ENCODE data around the gene KRT39. TPM values are rescaled to one million over a fixed set of nuclear protein-coding genes. Genes with fewer than 3 reads are reported as not detected.

The KRT39 gene
- total RNA-seq, 1 experiment from 2014 or later, result not detected

GRCh38 chr17:40978575-40979151 lies 11.9 kb upstream of the KRT39 start:
- Histone ChIP-seq H3K27ac (ENCODE audit: low read depth, low read length, poor library complexity, severe bottlenecking) (no peak overlapping the region), H3K4me3 (ENCODE audit: low read depth, low read length, poor library complexity, severe bottlenecking) (no peak overlapping the region), H3K27me3 (replicated peaks; ENCODE audit: insufficient read depth, low read depth, low read length, poor library complexity) (no peaks in the 10 kb centered on the region), H3K4me1 (ENCODE audit: insufficient read depth, low read length, poor library complexity, severe bottlenecking) (no peaks in the 10 kb centered on the region), H3K9me3 (ENCODE audit: low read depth, low read length, poor library complexity, severe bottlenecking) (no peaks in the 10 kb centered on the region), H3K36me3 (ENCODE audit: insufficient read depth, low read length, poor library complexity, severe bottlenecking) (no peaks in the 10 kb centered on the region)
- intact Hi-C loops (cut with micrococcal nuclease; ENCODE audit: unreplicated experiment), result no loop called here
- no peak for TF ChIP-seq EZH2 (IDR thresholded peaks at IDR 0.05; ENCODE audit: borderline replicate concordance, low read depth, low read length, poor library complexity, severe bottlenecking)
- TF ChIP-seq, protein P1, sequence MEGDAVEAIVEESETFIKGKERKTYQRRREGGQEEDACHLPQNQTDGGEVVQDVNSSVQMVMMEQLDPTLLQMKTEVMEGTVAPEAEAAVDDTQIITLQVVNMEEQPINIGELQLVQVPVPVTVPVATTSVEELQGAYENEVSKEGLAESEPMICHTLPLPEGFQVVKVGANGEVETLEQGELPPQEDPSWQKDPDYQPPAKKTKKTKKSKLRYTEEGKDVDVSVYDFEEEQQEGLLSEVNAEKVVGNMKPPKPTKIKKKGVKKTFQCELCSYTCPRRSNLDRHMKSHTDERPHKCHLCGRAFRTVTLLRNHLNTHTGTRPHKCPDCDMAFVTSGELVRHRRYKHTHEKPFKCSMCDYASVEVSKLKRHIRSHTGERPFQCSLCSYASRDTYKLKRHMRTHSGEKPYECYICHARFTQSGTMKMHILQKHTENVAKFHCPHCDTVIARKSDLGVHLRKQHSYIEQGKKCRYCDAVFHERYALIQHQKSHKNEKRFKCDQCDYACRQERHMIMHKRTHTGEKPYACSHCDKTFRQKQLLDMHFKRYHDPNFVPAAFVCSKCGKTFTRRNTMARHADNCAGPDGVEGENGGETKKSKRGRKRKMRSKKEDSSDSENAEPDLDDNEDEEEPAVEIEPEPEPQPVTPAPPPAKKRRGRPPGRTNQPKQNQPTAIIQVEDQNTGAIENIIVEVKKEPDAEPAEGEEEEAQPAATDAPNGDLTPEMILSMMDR (conservative IDR thresholded peaks at IDR 0.05; ENCODE audit: low read depth, low read length), result no peak
- DNase-seq (ENCODE audit: low spot score), result no peak
- ChIA-PET CTCF (no interaction called here), POLR2A (ENCODE audit: low non-redundant PET) (no interaction called here)
- no TSS peak for BruUV-seq (replicated peaks)

DNA sequence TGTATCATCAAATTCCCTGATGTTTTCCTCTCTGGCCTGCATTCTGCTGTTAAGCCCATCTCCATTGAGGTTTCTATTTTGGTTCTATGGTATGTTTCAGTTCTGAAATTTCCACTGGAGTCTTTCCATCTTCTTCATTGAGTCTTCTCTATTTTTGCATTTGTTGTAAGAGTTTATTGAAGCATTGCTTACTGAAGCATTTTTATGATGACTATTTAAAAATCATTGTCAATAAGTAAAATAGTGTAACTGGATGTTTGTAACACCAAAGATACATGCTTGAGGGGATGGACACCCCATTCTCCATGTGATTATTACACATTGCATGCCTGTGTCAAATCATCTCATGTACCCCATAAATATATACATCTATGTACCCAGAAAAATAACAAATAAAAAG lies 8.8 kb upstream of the KRT39 start:
- intact Hi-C loops (cut with micrococcal nuclease; ENCODE audit: unreplicated experiment), result no loop called here
- Histone ChIP-seq H3K4me1 (ENCODE audit: insufficient read depth, low read length, poor library complexity, severe bottlenecking) (no peaks in the 10 kb centered on the region), H3K36me3 (ENCODE audit: insufficient read depth, low read length, poor library complexity, severe bottlenecking) (no peaks in the 10 kb centered on the region), H3K4me3 (ENCODE audit: low read depth, low read length, poor library complexity, severe bottlenecking) (no peak overlapping the region), H3K27ac (ENCODE audit: low read depth, low read length, poor library complexity, severe bottlenecking) (no peak overlapping the region), H3K27me3 (replicated peaks; ENCODE audit: insufficient read depth, low read depth, low read length, poor library complexity) (no peaks in the 10 kb centered on the region), H3K9me3 (ENCODE audit: low read depth, low read length, poor library complexity, severe bottlenecking) (no peaks in the 10 kb centered on the region)
- BruUV-seq (replicated peaks), result no TSS peak
- ChIA-PET POLR2A (ENCODE audit: low non-redundant PET) (no interaction called here), CTCF (no interaction called here)
- no peak for DNase-seq (ENCODE audit: low spot score)
- no peak for TF ChIP-seq EZH2 (IDR thresholded peaks at IDR 0.05; ENCODE audit: borderline replicate concordance, low read depth, low read length, poor library complexity, severe bottlenecking)
- TF ChIP-seq, protein P1 (conservative IDR thresholded peaks at IDR 0.05; ENCODE audit: low read depth, low read length), result no peak

GRCh38 chr17:40974366-40974765 lies 7.6 kb upstream of the KRT39 start:
- no peak for TF ChIP-seq EZH2 (IDR thresholded peaks at IDR 0.05; ENCODE audit: borderline replicate concordance, low read depth, low read length, poor library complexity, severe bottlenecking)
- TF ChIP-seq, protein P1 (conservative IDR thresholded peaks at IDR 0.05; ENCODE audit: low read depth, low read length), result no peak

More at GRCh38 chr17:40974366-40974765, 7.6 kb upstream of the KRT39 start:
- Histone ChIP-seq H3K27ac (ENCODE audit: low read depth, low read length, poor library complexity, severe bottlenecking) (no peak overlapping the region), H3K27me3 (replicated peaks; ENCODE audit: insufficient read depth, low read depth, low read length, poor library complexity) (no peaks in the 10 kb centered on the region), H3K9me3 (ENCODE audit: low read depth, low read length, poor library complexity, severe bottlenecking) (no peaks in the 10 kb centered on the region), H3K36me3 (ENCODE audit: insufficient read depth, low read length, poor library complexity, severe bottlenecking) (no peaks in the 10 kb centered on the region), H3K4me1 (ENCODE audit: insufficient read depth, low read length, poor library complexity, severe bottlenecking) (no peaks in the 10 kb centered on the region), H3K4me3 (ENCODE audit: low read depth, low read length, poor library complexity, severe bottlenecking) (no peak overlapping the region)
- no TSS peak for BruUV-seq (replicated peaks)
- intact Hi-C loops (cut with micrococcal nuclease; ENCODE audit: unreplicated experiment), result no loop called here
- CTCF ChIA-PET, result interaction anchor here (0.7 kb wide), 1 partner anchor 13 kb away, joined by 3 read pairs; no protein-coding TSS in a partner anchor
- POLR2A ChIA-PET (ENCODE audit: low non-redundant PET), result no interaction called here
- DNase-seq (ENCODE audit: low spot score), result no peak

Data from A673 (cell line).